Central memory CD8-positive, alpha-beta T cell (primary cell): ENCODE data around the gene RPS14.
"Not testable (repeated sequence)": the region's sequence is repeated elsewhere in the genome, so short reads cannot be mapped to it uniquely, and the experiment has no call there.

Source experiments
- ATAC-seq: fragments of 150-1000 bp; cut with Tn5 transposase; replicated peaks from 2 replicates; pipeline ENCODE4 v1.10.0; 2022; ENCODE audit warnings: mild to moderate bottlenecking, moderate FRiP score, moderate number of reproducible peaks; ENCODE audit not compliant: poor library complexity, severe bottlenecking; ENCODE audit errors: extremely low read depth
- DNase-seq, 2 donors: peaks; one replicate each; pipeline ENCODE4 v3.0.0; 2021; ENCODE audit warnings: low spot score in 2 of 2
- H3K27ac Mint-ChIP-seq: one replicate; pipeline ENCODE4 v1.8.0; 2022; ENCODE audit warnings: low read depth, mild to moderate bottlenecking, moderate library complexity, mixed read lengths
- H3K27me3 Mint-ChIP-seq: one replicate; pipeline ENCODE4 v1.8.0; 2022; ENCODE audit warnings: mixed read lengths
- H3K36me3 Mint-ChIP-seq: one replicate; pipeline ENCODE4 v1.8.0; 2022; ENCODE audit warnings: mild to moderate bottlenecking, moderate library complexity, mixed read lengths; ENCODE audit not compliant: insufficient read depth
- H3K4me1 Mint-ChIP-seq: one replicate; pipeline ENCODE4 v1.8.0; 2022; ENCODE audit warnings: mixed read lengths
- H3K4me3 Mint-ChIP-seq: one replicate; pipeline ENCODE4 v1.8.0; 2022; ENCODE audit warnings: mild to moderate bottlenecking, moderate library complexity, mixed read lengths
- H3K9me3 Mint-ChIP-seq: one replicate; pipeline ENCODE4 v1.8.0; 2022; ENCODE audit warnings: mixed read lengths

Gene RPS14

DNA sequence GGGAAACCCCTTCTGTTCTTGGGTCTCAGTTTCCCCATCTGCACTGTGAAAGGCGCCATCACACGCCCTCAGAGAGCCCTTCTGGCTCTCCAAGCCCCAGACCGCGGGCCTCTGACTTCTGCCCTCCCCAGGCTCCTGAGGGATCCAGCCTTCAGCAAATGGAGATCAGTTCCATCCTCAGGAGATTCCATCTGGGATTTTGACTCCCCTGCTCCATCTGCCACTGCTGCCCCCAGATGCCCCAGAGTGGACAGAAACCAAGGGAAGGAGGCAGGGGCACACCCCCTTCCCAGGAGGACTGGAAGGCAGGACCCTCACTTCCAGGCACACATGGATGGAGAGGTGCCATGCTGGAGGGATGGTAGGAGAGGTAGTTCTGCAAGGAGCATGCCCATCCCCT lies 18.7 kb upstream of the RPS14 start:
- no peak overlapping the region for H3K4me3 Mint-ChIP-seq
- H3K27ac Mint-ChIP-seq, result no peak overlapping the region
- H3K36me3 Mint-ChIP-seq, result peaks cover 4% of the 10 kb centered on the region
- ATAC-seq (no peak), DNase-seq (no peak)
- no peaks in the 10 kb centered on the region for H3K4me1 Mint-ChIP-seq
- H3K9me3 Mint-ChIP-seq, result no peaks in the 10 kb centered on the region
- H3K27me3 Mint-ChIP-seq, result peaks cover 17% of the 10 kb centered on the region

DNA sequence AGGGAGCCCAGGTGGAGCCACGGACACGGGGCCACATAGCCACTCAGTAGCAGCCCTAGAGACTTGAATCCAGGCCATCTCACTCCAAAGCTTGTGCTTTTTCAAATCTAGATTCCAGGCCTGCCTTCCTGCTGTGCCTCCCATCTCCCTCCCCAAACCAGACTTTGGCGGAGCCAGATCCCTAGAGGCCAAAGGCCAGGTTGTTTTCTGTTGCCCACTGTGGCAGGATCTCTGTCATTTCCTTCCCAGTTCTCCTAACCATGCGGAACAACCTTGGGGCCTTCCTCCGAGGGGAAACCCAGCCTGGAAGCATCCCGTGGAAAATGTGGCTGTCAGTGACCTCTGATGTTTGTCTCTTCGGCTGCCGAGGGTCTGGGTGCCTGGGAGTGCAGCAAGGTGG lies 16.4 kb upstream of the RPS14 start:
- DNase-seq (no peak), ATAC-seq (no peak)
- Mint-ChIP-seq H3K4me1 (no peaks in the 10 kb centered on the region), H3K27me3 (peaks cover 9% of the 10 kb centered on the region), H3K36me3 (peaks cover 2% of the 10 kb centered on the region), H3K4me3 (no peak overlapping the region), H3K9me3 (no peaks in the 10 kb centered on the region), H3K27ac (no peak overlapping the region)

- DNase-seq (no peak), ATAC-seq (no peak)
- H3K27me3 Mint-ChIP-seq, result peaks cover 9% of the 10 kb centered on the region
- no peak overlapping the region for H3K4me3 Mint-ChIP-seq
- no peak overlapping the region for H3K27ac Mint-ChIP-seq
- H3K4me1 Mint-ChIP-seq, result no peaks in the 10 kb centered on the region
- peaks cover 2% of the 10 kb centered on the region for H3K36me3 Mint-ChIP-seq
- no peaks in the 10 kb centered on the region for H3K9me3 Mint-ChIP-seq
Observed at GRCh38 chr5:150464554-150465012, 15.0 kb upstream of the RPS14 start.

- peaks cover 17% of the 10 kb centered on the region for H3K4me1 Mint-ChIP-seq
- peaks cover 2% of the 10 kb centered on the region for H3K36me3 Mint-ChIP-seq
- ATAC-seq (no peak), DNase-seq (no peak)
- no peak overlapping the region for H3K4me3 Mint-ChIP-seq
- H3K27me3 Mint-ChIP-seq, result peaks cover 3% of the 10 kb centered on the region
- no peaks in the 10 kb centered on the region for H3K9me3 Mint-ChIP-seq
- peak overlapping the region; percentile 38 for H3K27ac Mint-ChIP-seq
Observed at GRCh38 chr5:150461231-150461630, 11.7 kb upstream of the RPS14 start.

GRCh38 chr5:150460781-150461180 lies 11.2 kb upstream of the RPS14 start:
- no peak for DNase-seq
- no peaks in the 10 kb centered on the region for H3K27me3 Mint-ChIP-seq
- peaks cover 2% of the 10 kb centered on the region for H3K36me3 Mint-ChIP-seq
- peaks cover 17% of the 10 kb centered on the region for H3K4me1 Mint-ChIP-seq
- H3K9me3 Mint-ChIP-seq, result no peaks in the 10 kb centered on the region
- no peak for ATAC-seq
- no peak overlapping the region for H3K27ac Mint-ChIP-seq
- no peak overlapping the region for H3K4me3 Mint-ChIP-seq

DNA sequence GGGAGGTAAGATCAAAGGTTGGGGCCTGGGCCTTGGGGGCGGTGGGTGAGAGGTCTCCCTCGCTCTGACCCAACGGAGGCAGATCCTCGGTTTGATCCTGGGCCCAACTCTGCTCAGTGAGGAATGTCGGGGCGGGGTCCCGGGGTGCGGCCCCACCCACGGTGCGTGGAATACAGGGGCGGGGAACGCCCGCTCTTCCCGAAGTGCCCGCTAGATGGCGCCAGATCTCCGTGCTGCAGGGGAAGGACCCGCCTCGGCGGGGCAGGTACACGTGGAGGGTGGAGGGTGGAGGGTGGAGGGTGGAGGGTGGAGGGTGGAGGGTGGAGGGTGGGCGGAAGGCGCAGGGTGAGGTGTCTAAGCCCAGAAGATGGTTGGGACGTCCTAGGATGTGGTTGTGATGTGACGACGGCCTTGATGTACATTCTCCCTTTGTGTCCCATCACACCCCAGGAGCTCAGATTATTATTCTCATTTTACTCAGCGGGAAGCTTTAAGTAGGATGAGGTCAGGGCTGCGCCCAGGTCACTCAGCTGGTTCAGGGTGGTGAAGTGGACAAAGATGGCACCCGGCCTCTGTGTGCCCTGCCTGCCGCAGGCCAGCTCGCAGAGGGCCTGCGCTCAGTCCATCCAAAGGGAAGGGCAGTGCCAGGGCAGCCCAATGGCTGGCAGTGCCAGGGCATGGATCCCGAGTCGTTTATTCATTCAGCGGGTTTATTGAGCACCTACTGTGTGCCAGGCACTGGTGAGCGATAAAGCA lies 9.4 kb upstream of the RPS14 start:
- Mint-ChIP-seq H3K4me3 (no peak overlapping the region), H3K9me3 (no peaks in the 10 kb centered on the region), H3K4me1 (peaks cover 17% of the 10 kb centered on the region), H3K27me3 (no peaks in the 10 kb centered on the region), H3K36me3 (peaks cover 2% of the 10 kb centered on the region), H3K27ac (peak overlapping the region; percentile 56)
- DNase-seq, result peak; percentile 77 to 90
- ATAC-seq, result peak; percentile 92

DNA sequence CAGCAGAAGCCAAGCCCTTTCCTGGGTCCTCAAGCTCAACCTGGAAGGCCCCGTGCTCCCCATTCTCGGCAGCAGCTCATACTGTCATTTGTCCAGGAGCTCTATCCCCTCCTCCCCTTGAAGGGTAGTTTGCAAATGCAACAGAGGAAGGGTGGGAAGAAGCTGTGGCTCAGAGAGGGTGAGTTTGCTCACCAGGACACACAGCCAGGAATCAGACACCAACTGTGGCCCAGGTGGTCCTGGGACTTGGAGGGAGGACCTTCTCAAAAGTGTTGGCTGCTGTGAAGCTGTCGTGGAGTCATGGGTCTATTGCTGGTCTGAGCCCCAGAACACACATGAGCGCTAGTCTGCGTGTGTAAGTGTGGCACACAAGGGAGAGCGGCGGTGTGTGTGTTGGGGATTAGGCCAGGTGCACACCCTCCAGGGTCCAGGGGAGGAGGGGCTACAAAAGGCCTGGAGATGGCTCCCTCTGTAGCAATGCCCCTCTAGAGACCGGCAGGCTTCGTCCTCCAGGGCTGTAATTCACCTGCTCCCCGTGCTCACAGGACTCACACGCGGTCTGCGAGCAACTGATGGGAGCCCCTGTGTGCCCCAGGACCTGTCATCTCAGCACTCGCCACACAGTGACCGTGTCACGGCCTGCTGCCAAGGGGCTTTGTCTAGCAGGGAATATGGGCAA lies 8.2 kb upstream of the RPS14 start:
- ATAC-seq, result no peak
- Mint-ChIP-seq H3K4me1 (peaks cover 17% of the 10 kb centered on the region), H3K4me3 (peak overlapping the region; percentile 19), H3K36me3 (no peaks in the 10 kb centered on the region), H3K9me3 (no peaks in the 10 kb centered on the region), H3K27me3 (no peaks in the 10 kb centered on the region), H3K27ac (no peak overlapping the region)
- no peak for DNase-seq

DNA sequence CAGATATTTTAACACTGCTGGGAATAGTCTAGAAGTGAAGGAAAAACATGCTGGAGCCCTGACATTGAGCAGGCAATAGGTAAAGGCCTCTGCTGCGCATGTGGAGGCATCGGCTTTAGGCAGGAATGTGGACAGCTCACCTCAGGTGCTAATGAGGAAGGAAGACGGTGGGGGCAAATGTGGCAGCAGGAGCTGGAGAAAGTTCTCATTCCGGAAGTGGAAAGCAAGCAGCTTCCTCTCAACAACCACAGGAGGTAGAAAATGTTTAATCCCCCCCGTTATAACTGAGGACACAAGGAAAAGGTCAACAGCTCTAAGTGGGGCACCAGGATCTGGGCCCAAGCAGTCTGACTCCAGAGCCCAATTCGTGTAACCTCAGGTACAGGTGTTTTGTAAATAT lies 7.6 kb upstream of the RPS14 start:
- no peak for ATAC-seq
- peaks cover 17% of the 10 kb centered on the region for H3K4me1 Mint-ChIP-seq
- no peaks in the 10 kb centered on the region for H3K9me3 Mint-ChIP-seq
- H3K36me3 Mint-ChIP-seq, result no peaks in the 10 kb centered on the region
- DNase-seq, result no peak
- no peak overlapping the region for H3K27ac Mint-ChIP-seq
- no peaks in the 10 kb centered on the region for H3K27me3 Mint-ChIP-seq
- H3K4me3 Mint-ChIP-seq, result peak overlapping the region; percentile 47

DNA sequence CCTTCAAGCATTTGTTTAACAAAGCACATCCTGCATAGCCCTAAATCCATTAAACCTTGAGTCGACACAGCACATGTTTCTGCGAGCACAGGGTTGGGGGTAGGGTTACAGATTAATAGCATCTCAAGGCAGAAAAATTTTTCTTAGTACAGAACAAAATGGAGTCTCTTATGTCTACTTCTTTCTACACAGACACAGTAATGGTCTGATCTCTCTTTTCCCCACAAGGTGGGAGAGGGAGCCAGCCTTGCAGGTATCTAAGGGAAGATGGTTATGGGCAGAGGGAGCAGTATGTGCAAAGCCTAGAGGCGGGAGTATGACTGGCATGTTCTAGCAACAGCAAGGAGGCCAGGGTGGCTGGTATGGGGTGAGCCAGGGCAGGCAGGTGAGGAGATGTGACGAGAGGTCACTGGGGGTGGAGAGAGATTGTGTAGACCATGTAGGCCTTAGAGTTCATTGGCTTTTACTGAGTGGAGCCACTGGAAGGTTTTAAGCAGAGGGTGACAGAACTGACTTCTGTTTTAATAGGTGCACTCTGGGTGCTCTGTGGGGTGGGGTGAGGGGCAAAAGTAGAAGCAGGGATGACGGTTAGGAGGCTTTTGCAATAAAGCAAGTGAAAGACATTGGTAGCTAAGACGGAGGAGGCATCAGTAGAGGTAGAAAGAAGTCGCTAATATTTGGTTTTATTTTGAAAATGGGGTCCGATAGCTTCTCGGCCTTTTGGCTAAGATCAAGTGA lies 5.1 kb upstream of the RPS14 start:
- no peak overlapping the region for H3K4me3 Mint-ChIP-seq
- no peak for DNase-seq
- H3K27ac Mint-ChIP-seq, result no peak overlapping the region
- H3K9me3 Mint-ChIP-seq, result no peaks in the 10 kb centered on the region
- peaks cover 2% of the 10 kb centered on the region for H3K36me3 Mint-ChIP-seq
- no peak for ATAC-seq
- peaks cover 17% of the 10 kb centered on the region for H3K4me1 Mint-ChIP-seq
- H3K27me3 Mint-ChIP-seq, result no peaks in the 10 kb centered on the region

- not testable (repeated sequence) for H3K36me3 Mint-ChIP-seq, H3K27me3 Mint-ChIP-seq, H3K9me3 Mint-ChIP-seq, H3K4me3 Mint-ChIP-seq, DNase-seq, H3K27ac Mint-ChIP-seq, ATAC-seq
- H3K4me1 Mint-ChIP-seq, result peaks cover 17% of the 10 kb centered on the region
Observed at GRCh38 chr5:150454027-150454426, 4.5 kb upstream of the RPS14 start.

- no peak for ATAC-seq
- no peak for DNase-seq
- Mint-ChIP-seq H3K4me1 (peaks cover 23% of the 10 kb centered on the region), H3K9me3 (no peaks in the 10 kb centered on the region), H3K27me3 (no peaks in the 10 kb centered on the region), H3K4me3 (no peak overlapping the region), H3K36me3 (peaks cover 17% of the 10 kb centered on the region), H3K27ac (no peak overlapping the region)
Observed at GRCh38 chr5:150452914-150453313, 3.4 kb upstream of the RPS14 start.

GRCh38 chr5:150451594-150451993 lies 2.1 kb upstream of the RPS14 start:
- Mint-ChIP-seq H3K9me3 (no peaks in the 10 kb centered on the region), H3K27me3 (no peaks in the 10 kb centered on the region), H3K27ac (no peak overlapping the region), H3K4me3 (no peak overlapping the region), H3K36me3 (peaks cover 31% of the 10 kb centered on the region), H3K4me1 (peaks cover 23% of the 10 kb centered on the region)
- ATAC-seq (no peak), DNase-seq (no peak)
